Uterus (tissue), 4 donors: ENCODE results near the gene SLC28A2. TPM values are rescaled to one million over a fixed set of nuclear protein-coding genes. Genes with fewer than 3 reads are reported as not detected.

ENCODE experiments used
- DNase-seq, 2 donors: peaks; one replicate each; pipeline ENCODE4 v3.0.0-alpha.2; 2019 to 2020
- H3K27ac ChIP-seq, 2 donors: fragments of 200-600 bp; sonication (generic); 1 replicate in 1 of 2; 2 replicates in 1 of 2; pipeline ENCODE4 v1.5.1; 2016 to 2018
- H3K27me3 ChIP-seq, 2 donors: fragments of 200-600 bp; sonication (generic); one replicate each; pipeline ENCODE4 v1.5.1; 2018 to 2019; ENCODE audit warnings: control low read depth in 1 of 2
- H3K36me3 ChIP-seq, 2 donors: fragments of 200-600 bp; sonication (generic); one replicate each; pipeline ENCODE4 v1.5.1; 2019; ENCODE audit warnings: control low read depth in 1 of 2
- H3K4me1 ChIP-seq, 2 donors: fragments of 200-600 bp; sonication (generic); one replicate each; pipeline ENCODE4 v1.5.1; 2018 to 2019; ENCODE audit warnings: control low read depth in 1 of 2
- H3K4me3 ChIP-seq, 2 donors: fragments of 200-600 bp; sonication (generic); 1 replicate in 1 of 2; 2 replicates in 1 of 2; pipeline ENCODE4 v1.5.1; 2018 to 2019; ENCODE audit warnings: mild to moderate bottlenecking in 1 of 2
- H3K9me3 ChIP-seq, 2 donors: fragments of 200-600 bp; sonication (generic); one replicate each; pipeline ENCODE4 v1.5.1; 2019; ENCODE audit warnings: control low read depth in 1 of 2
- POLR2A ChIP-seq, 2 donors: fragments of 450-650 bp; IDR thresholded peaks; one replicate each; pipeline ENCODE4 v1.6.1; 2016; ENCODE audit warnings: antibody characterized with exemption in 2 of 2, mild to moderate bottlenecking in 1 of 2, moderate library complexity in 1 of 2
- intact Hi-C: fragments of 100-400 bp; cut with DNase I; formaldehyde crosslinking; loops from one replicate; pipeline ENCODE4 v1.15.1; 2023; ENCODE audit warnings: low total_unique reads
- total RNA-seq, 4 donors: library from RNA; depleted of rRNA in 3 of 4; stranded (reverse); fragments of >200 nt in 3 of 4; gene quantifications; one replicate each; pipeline versions ENCODE4 v1.1.0 to v1.2.4, GENCODE V29; 2014 to 2023
- TF ChIP-seq, protein P1 (sequence below), 4 experiments: fragments of 200-600 bp in 2 of 4; fragments of 450-650 bp in 2 of 4; sonication (generic) in 2 of 4; IDR thresholded peaks; one replicate each; pipeline ENCODE4 v1.5.1; 2016 to 2019; ENCODE audit warnings: antibody characterized with exemption in 4 of 4, mild to moderate bottlenecking in 2 of 4, moderate library complexity in 1 of 4
- donor health status: DM: yes; HTN: yes; CAD: no.

The SLC28A2 gene
- total RNA-seq, 4 donors from 2014 or later, result not detected

GRCh38 chr15:45276831-45277230 lies 24.8 kb downstream of the SLC28A2 start:
- H3K9me3 ChIP-seq, result no peaks in the 10 kb centered on the region
- H3K27me3 ChIP-seq, result no peaks in the 10 kb centered on the region
- no peak overlapping the region for H3K27ac ChIP-seq
- intact Hi-C loops, result no loop called here
- H3K4me3 ChIP-seq, result no peak overlapping the region
- TF ChIP-seq POLR2A (IDR thresholded peaks at IDR 0.05), result no peak
- TF ChIP-seq, protein P1, sequence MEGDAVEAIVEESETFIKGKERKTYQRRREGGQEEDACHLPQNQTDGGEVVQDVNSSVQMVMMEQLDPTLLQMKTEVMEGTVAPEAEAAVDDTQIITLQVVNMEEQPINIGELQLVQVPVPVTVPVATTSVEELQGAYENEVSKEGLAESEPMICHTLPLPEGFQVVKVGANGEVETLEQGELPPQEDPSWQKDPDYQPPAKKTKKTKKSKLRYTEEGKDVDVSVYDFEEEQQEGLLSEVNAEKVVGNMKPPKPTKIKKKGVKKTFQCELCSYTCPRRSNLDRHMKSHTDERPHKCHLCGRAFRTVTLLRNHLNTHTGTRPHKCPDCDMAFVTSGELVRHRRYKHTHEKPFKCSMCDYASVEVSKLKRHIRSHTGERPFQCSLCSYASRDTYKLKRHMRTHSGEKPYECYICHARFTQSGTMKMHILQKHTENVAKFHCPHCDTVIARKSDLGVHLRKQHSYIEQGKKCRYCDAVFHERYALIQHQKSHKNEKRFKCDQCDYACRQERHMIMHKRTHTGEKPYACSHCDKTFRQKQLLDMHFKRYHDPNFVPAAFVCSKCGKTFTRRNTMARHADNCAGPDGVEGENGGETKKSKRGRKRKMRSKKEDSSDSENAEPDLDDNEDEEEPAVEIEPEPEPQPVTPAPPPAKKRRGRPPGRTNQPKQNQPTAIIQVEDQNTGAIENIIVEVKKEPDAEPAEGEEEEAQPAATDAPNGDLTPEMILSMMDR (IDR thresholded peaks at IDR 0.05), result peak in 3 of 4 experiments; percentile 30 to 45 (median 31)
- DNase-seq, result no peak
- no peaks in the 10 kb centered on the region for H3K36me3 ChIP-seq
- peaks cover 0 to 5% of the 10 kb centered on the region in 2 donors for H3K4me1 ChIP-seq

DNA sequence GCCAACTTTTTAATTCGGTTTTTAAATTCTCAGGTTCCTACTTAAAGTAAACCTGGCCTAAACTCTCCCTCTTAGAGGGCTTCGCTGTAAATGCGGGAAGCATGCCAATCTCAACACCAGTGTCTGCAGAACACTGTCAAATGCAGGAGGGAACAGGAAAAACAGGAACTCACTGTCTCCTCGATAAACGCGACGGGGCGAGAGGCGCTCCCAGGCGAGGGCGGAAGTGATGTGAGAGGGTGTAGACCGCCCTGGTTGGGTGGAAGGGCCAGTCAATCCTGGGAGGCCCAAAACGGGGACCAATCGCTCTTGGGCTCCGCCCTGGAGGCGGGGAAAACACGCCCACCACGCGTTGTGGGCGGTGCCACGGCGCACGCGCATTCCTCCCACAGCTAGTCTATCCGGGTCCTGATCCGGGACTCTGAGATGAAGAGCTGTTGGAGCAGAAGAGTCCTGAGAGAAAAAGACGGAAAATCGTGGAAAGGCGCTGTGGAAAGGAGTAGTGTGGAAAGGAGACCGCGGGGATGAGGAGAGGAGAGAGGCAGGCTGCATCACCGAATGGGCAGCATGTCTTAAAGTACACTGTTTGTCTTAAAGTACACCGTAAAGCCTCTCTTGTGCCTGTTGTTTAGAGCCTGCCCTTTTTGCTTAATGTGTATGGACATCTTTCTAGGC lies 27.1 kb downstream of the SLC28A2 start:
- intact Hi-C loops, result no loop called here
- peak; percentile 76 to 81 for TF ChIP-seq POLR2A (IDR thresholded peaks at IDR 0.05)
- TF ChIP-seq, protein P1 (IDR thresholded peaks at IDR 0.05), result no peak
- peak; percentile 97 to 99 for DNase-seq

DNA sequence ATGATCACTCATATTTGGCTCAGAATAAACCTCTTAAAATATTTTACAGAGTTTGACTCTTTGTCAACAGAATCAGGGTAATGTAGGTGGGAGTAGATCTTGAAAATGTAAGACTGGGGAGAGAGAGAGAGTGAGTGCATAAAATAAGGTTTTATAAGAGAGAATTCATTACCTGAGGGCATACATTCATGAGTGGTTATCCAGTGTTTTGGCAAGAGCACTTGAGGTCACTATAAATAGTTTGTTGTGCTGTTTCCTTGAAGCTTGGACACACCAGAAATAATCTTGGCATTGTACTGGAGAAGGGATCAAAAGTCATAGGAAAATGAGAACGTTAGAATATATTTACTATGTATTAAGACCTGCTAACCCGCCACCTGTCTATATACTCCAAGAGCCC lies 33.4 kb downstream of the SLC28A2 start:
- Histone ChIP-seq H3K4me3 (no peak overlapping the region), H3K27ac (no peak overlapping the region), H3K4me1 (no peaks in the 10 kb centered on the region), H3K9me3 (no peaks in the 10 kb centered on the region), H3K27me3 (peaks cover 0 to 3% of the 10 kb centered on the region in 2 donors), H3K36me3 (no peaks in the 10 kb centered on the region)
- no peak for TF ChIP-seq POLR2A (IDR thresholded peaks at IDR 0.05)
- TF ChIP-seq, protein P1 (IDR thresholded peaks at IDR 0.05), result no peak
- DNase-seq, result no peak
- intact Hi-C loops, result no loop called here

More for the DNA sequence above, 27.1 kb downstream of the SLC28A2 start:
- H3K27ac ChIP-seq, result peak overlapping the region; percentile 84 to 88
- no peaks in the 10 kb centered on the region for H3K27me3 ChIP-seq
- H3K9me3 ChIP-seq, result no peaks in the 10 kb centered on the region
- H3K4me1 ChIP-seq, result peaks cover 0 to 5% of the 10 kb centered on the region in 2 donors
- H3K36me3 ChIP-seq, result no peaks in the 10 kb centered on the region
- peak overlapping the region; percentile 56 to 63 for H3K4me3 ChIP-seq

DNA sequence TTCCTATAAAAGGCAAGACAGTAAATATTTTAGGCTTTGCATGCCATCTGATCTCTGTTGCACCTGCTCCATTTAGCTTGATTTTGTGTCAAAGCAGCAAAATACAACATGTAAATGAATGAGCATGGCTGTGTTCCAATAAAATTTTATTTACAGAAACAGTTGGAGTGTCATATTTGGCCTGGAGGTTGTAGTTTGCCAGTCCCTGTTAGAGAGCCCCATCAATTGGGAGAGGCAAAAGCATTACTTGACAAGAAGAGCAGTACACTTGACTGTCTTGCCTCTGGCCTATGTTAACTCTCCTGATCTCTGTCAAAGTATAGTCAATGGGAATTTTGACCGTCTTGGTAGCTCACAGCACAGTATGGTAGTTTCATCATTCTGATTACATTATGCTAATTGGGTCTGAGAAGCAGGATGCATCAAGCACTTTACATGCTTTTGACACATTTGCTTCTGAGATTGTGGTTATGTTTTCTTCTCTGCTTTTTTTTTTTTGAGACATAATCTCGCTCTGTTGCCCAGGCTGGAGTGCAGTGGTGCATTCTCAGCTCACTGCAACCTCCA lies 35.4 kb downstream of the SLC28A2 start:
- Histone ChIP-seq H3K36me3 (no peaks in the 10 kb centered on the region), H3K9me3 (no peaks in the 10 kb centered on the region), H3K4me1 (no peaks in the 10 kb centered on the region), H3K27ac (no peak overlapping the region), H3K27me3 (peaks cover 0 to 3% of the 10 kb centered on the region in 2 donors), H3K4me3 (no peak overlapping the region)
- no peak for DNase-seq
- TF ChIP-seq POLR2A (IDR thresholded peaks at IDR 0.05), result no peak
- TF ChIP-seq, protein P1 (IDR thresholded peaks at IDR 0.05), result no peak
- intact Hi-C loops, result no loop called here

DNA sequence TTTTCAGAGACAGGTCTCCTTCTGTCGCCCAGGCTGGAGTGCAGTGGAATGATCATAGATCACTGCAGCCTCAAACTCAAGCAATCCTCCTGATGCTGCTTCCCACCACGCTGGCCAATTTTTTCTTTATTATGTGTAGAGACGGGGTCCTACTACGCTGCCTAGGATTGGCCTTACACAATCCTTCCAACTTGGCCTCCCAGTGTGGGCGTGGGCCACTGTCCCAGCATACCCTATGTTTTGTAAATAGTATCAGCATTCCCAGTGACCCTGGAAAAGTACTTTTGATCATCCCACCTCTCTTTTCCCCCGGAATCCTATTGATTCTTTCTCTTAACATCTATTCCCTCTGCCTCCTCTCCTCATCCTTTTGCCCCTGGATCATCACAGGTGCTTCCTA lies 36.9 kb downstream of the SLC28A2 start:
- Histone ChIP-seq H3K27me3 (peaks cover 0 to 3% of the 10 kb centered on the region in 2 donors), H3K27ac (no peak overlapping the region), H3K4me1 (no peaks in the 10 kb centered on the region), H3K36me3 (no peaks in the 10 kb centered on the region), H3K4me3 (no peak overlapping the region), H3K9me3 (no peaks in the 10 kb centered on the region)
- TF ChIP-seq, protein P1 (IDR thresholded peaks at IDR 0.05), result no peak
- TF ChIP-seq POLR2A (IDR thresholded peaks at IDR 0.05), result no peak
- no peak for DNase-seq
- intact Hi-C loops, result no loop called here
